Keratinocyte (primary cell): Measurements from ENCODE around the gene HRH3. TPM values are rescaled to one million over a fixed set of nuclear protein-coding genes. Genes with fewer than 3 reads are reported as not detected.

Experiments used
- DNase-seq: peaks from one replicate; pipeline ENCODE4 v3.0.0-alpha.2; 2011; ENCODE audit warnings: low read depth, missing footprints, low spot score
- FAIRE-seq: peaks from 2 replicates; lab custom pipeline; 2011; peaks lifted over from hg19 to GRCh38; lab: Jason Lieb, UNC
- H2AFZ ChIP-seq: 2 replicates; pipeline ENCODE4 v1.6.0; 2012; ENCODE audit warnings: low read length, control low read depth, inconsistent platforms; ENCODE audit not compliant: control insufficient read depth
- H3K27ac ChIP-seq: 2 replicates; pipeline ENCODE4 v1.5.1; 2011; ENCODE audit warnings: low read length; ENCODE audit not compliant: control insufficient read depth, insufficient read depth
- H3K27me3 ChIP-seq: 3 replicates; pipeline ENCODE4 v1.6.0; 2011; ENCODE audit warnings: low read length; ENCODE audit not compliant: control insufficient read depth, insufficient read depth; ENCODE audit errors: extremely low read depth
- H3K36me3 ChIP-seq, 2 experiments: 2 replicates in 1 of 2; 3 replicates in 1 of 2; pipeline ENCODE4 v1.5.1; 2011; ENCODE audit warnings: low read length in 2 of 2, mild to moderate bottlenecking in 1 of 2; ENCODE audit not compliant: control insufficient read depth in 2 of 2, insufficient read depth in 2 of 2; ENCODE audit errors: extremely low read depth in 1 of 2
- H3K4me1 ChIP-seq: 3 replicates; pipeline ENCODE4 v1.5.1; 2011; ENCODE audit warnings: low read length; ENCODE audit not compliant: control insufficient read depth, insufficient read depth; ENCODE audit errors: extremely low read depth
- H3K4me2 ChIP-seq: 3 replicates; pipeline ENCODE4 v1.6.0; 2011; ENCODE audit warnings: low read depth, low read length; ENCODE audit not compliant: control insufficient read depth, insufficient read depth; ENCODE audit errors: extremely low read depth
- H3K4me3 ChIP-seq, 3 experiments: fragments of 200-600 bp in 1 of 3; sonication (generic) in 1 of 3; 2 replicates in 2 of 3; 3 replicates in 1 of 3; pipeline ENCODE4 v1.5.1; 2011 to 2016; ENCODE audit warnings: low read length in 3 of 3, mild to moderate bottlenecking in 3 of 3, control low read depth in 2 of 3, inconsistent platforms in 1 of 3, low read depth in 1 of 3, mixed read lengths in 1 of 3, mixed run types in 1 of 3, moderate library complexity in 1 of 3; ENCODE audit not compliant: control insufficient read depth in 2 of 3, insufficient read depth in 2 of 3; ENCODE audit errors: extremely low read depth in 1 of 3
- H3K79me2 ChIP-seq: 2 replicates; pipeline ENCODE4 v1.6.0; 2012; ENCODE audit warnings: low read length; ENCODE audit not compliant: control insufficient read depth, insufficient read depth
- H3K9ac ChIP-seq: 3 replicates; pipeline ENCODE4 v1.6.0; 2011; ENCODE audit warnings: low read length; ENCODE audit not compliant: control insufficient read depth, insufficient read depth; ENCODE audit errors: extremely low read depth
- H3K9me1 ChIP-seq: 3 replicates; pipeline ENCODE4 v1.6.0; 2011; ENCODE audit warnings: low read length; ENCODE audit not compliant: control insufficient read depth, insufficient read depth; ENCODE audit errors: extremely low read depth
- H3K9me3 ChIP-seq: 2 replicates; pipeline ENCODE4 v1.5.1; 2012; ENCODE audit warnings: low read depth, low read length; ENCODE audit not compliant: control insufficient read depth
- H4K20me1 ChIP-seq: 3 replicates; pipeline ENCODE4 v1.6.0; 2011; ENCODE audit warnings: low read length; ENCODE audit not compliant: control insufficient read depth, insufficient read depth; ENCODE audit errors: extremely low read depth
- CTCF ChIP-seq, 3 experiments: IDR thresholded peaks in 1 of 3; conservative IDR thresholded peaks in 1 of 3; optimal IDR thresholded peaks in 1 of 3; 2 replicates in 2 of 3; 3 replicates in 1 of 3; pipeline versions ENCODE3 to v1.5.1; 2011; ENCODE audit warnings: low read length in 3 of 3, mild to moderate bottlenecking in 3 of 3, moderate library complexity in 2 of 3, control low read depth in 1 of 3, inconsistent platforms in 1 of 3; ENCODE audit not compliant: insufficient read depth in 2 of 3; ENCODE audit errors: extremely low read depth in 1 of 3
- EZH2 ChIP-seq: IDR thresholded peaks from one replicate; pipeline ENCODE4 v1.6.1; 2012; ENCODE audit warnings: inconsistent platforms, mild to moderate bottlenecking, low read length, moderate library complexity
- dilution Hi-C: fragments of 300-500 bp; cut with MboI; formaldehyde crosslinking; loops from one replicate; pipeline ENCODE4 v1.7.0; 2020; ENCODE audit warnings: low sequenced_read_pairs; ENCODE audit not compliant: extremely low pct_ligation_motif_present
- polyA plus RNA-seq, 5 experiments: library from polyadenylated mRNA; depleted of rRNA in 3 of 5; stranded (reverse) in 3 of 5; stranded (forward) in 1 of 5; unstranded in 1 of 5; fragments of >200 nt; gene quantifications; 1 replicate in 1 of 5; 2 replicates in 3 of 5; 3 replicates in 1 of 5; pipeline versions ENCODE4 v1.2.1 to v1.2.3, GENCODE V29; 2011 to 2012; ENCODE audit warnings: missing spikeins in 2 of 5, low read depth in 1 of 5, low replicate concordance in 1 of 5

The HRH3 gene
- polyA plus RNA-seq, 1 donor (not counting 4 experiments of a cell fraction or from before 2014, with no cell fraction given) = not detected

GRCh38 chr20:62263396-62263795 is 43.3 kb upstream of the HRH3 start:
- FAIRE-seq = no peak
- H4K20me1 ChIP-seq = no peaks in the 10 kb centered on the region
- dilution Hi-C loops = no loop called here

GRCh38 chr20:62262064-62262463 is 42.0 kb upstream of the HRH3 start:
- FAIRE-seq (no peak), DNase-seq (no peak)
- Histone ChIP-seq H3K27ac (no peak overlapping the region), H2AFZ (no peak overlapping the region), H3K9ac (no peak overlapping the region), H3K9me1 (no peaks in the 10 kb centered on the region), H4K20me1 (no peaks in the 10 kb centered on the region), H3K4me3 (no peak overlapping the region), H3K4me2 (no peak overlapping the region), H3K9me3 (peaks cover 3% of the 10 kb centered on the region), H3K27me3 (no peaks in the 10 kb centered on the region), H3K79me2 (peaks cover 6% of the 10 kb centered on the region), H3K36me3 (peaks cover 33 to 47% of the 10 kb centered on the region in 2 experiments), H3K4me1 (peaks cover 7% of the 10 kb centered on the region)
- dilution Hi-C loops = no loop called here
- no peak for TF ChIP-seq CTCF (optimal IDR thresholded peaks at IDR 0.05 in 1 of 3, IDR thresholded peaks at IDR 0.05 in 1 of 3, conservative IDR thresholded peaks at IDR 0.05 in 1 of 3; ENCODE audit: extremely low read depth in 1 of 3, insufficient read depth in 2 of 3, low read length in 3 of 3)
- TF ChIP-seq EZH2 = no peak

More at GRCh38 chr20:62263396-62263795, 43.3 kb upstream of the HRH3 start:
- Histone ChIP-seq H3K9me1 (no peaks in the 10 kb centered on the region), H3K9ac (no peak overlapping the region), H3K27me3 (no peaks in the 10 kb centered on the region), H3K79me2 (no peaks in the 10 kb centered on the region), H3K4me2 (no peak overlapping the region), H3K4me3 (no peak overlapping the region), H3K4me1 (peaks cover 13% of the 10 kb centered on the region), H3K9me3 (peaks cover 3% of the 10 kb centered on the region), H3K27ac (no peak overlapping the region), H2AFZ (no peak overlapping the region), H3K36me3 (peaks cover 27 to 41% of the 10 kb centered on the region in 2 experiments)
- DNase-seq = no peak
- TF ChIP-seq EZH2 = no peak
- TF ChIP-seq CTCF (optimal IDR thresholded peaks at IDR 0.05 in 1 of 3, IDR thresholded peaks at IDR 0.05 in 1 of 3, conservative IDR thresholded peaks at IDR 0.05 in 1 of 3; ENCODE audit: extremely low read depth in 1 of 3, insufficient read depth in 2 of 3, low read length in 3 of 3) = no peak
